Breast epithelium (tissue), 4 donors: ENCODE measurements around the gene ASIC1. TPM values are rescaled to one million over a fixed set of nuclear protein-coding genes. Genes with fewer than 3 reads are reported as not detected.

Experiments used
- DNase-seq, 2 donors: peaks; one replicate each; pipeline ENCODE4 v3.0.0-alpha.2; 2019; ENCODE audit warnings: low spot score in 2 of 2
- H3K27ac ChIP-seq, 2 donors: fragments of 200-600 bp; sonication (generic) in 1 of 2; one replicate each; pipeline ENCODE4 v1.5.1; 2016 to 2019; ENCODE audit warnings: mild to moderate bottlenecking in 1 of 2
- H3K27me3 ChIP-seq, 2 donors: fragments of 200-600 bp; sonication (generic) in 1 of 2; one replicate each; pipeline versions ENCODE4 v1.5.1 to v1.6.0; 2017 to 2019; ENCODE audit warnings: control low read depth in 1 of 2, mild to moderate bottlenecking in 1 of 2
- H3K36me3 ChIP-seq: fragments of 200-600 bp; one replicate; pipeline ENCODE4 v1.5.1; 2019
- H3K4me1 ChIP-seq, 2 donors: fragments of 200-600 bp; sonication (generic); one replicate each; pipeline ENCODE4 v1.5.1; 2016 to 2019; ENCODE audit warnings: control low read depth in 1 of 2
- H3K4me3 ChIP-seq, 3 donors: fragments of 200-600 bp; sonication (generic); 1 replicate in 2 of 3; 2 replicates in 1 of 3; pipeline ENCODE4 v1.5.1; 2016 to 2019; ENCODE audit warnings: mild to moderate bottlenecking in 3 of 3, moderate library complexity in 2 of 3
- H3K9me3 ChIP-seq, 2 donors: fragments of 200-600 bp; sonication (generic) in 1 of 2; one replicate each; pipeline ENCODE4 v1.5.1; 2016 to 2019; ENCODE audit warnings: control low read depth in 1 of 2
- POLR2A ChIP-seq: fragments of 450-650 bp; IDR thresholded peaks from one replicate; pipeline ENCODE4 v1.6.1; 2016; ENCODE audit warnings: antibody characterized with exemption, mild to moderate bottlenecking, moderate library complexity
- POLR2AphosphoS5 ChIP-seq, 3 donors: sonication (generic); formaldehyde crosslinking; IDR thresholded peaks; one replicate each; pipeline ENCODE4 v1.6.1; 2017; ENCODE audit warnings: antibody characterized with exemption in 3 of 3
- intact Hi-C: fragments of 100-400 bp; cut with DNase I; formaldehyde crosslinking; loops from one replicate; pipeline ENCODE4 v1.15.1; 2023; ENCODE audit warnings: low total_unique reads
- total RNA-seq, 3 donors: library from RNA; depleted of rRNA; stranded (reverse); fragments of >200 nt; gene quantifications; one replicate each; pipeline ENCODE4 v1.1.0, GENCODE V29; 2016
- TF ChIP-seq, protein P1 (sequence below), 3 donors: fragments of 450-650 bp; IDR thresholded peaks; one replicate each; pipeline ENCODE4 v1.5.1; 2016 to 2017; ENCODE audit warnings: antibody characterized with exemption in 3 of 3, mild to moderate bottlenecking in 3 of 3, moderate library complexity in 3 of 3

The ASIC1 gene
- total RNA-seq, 3 donors from 2014 or later: 0.80 to 0.98 (median 0.88) TPM

- no peaks in the 10 kb centered on the region for H3K9me3 ChIP-seq
- no peaks in the 10 kb centered on the region for H3K4me1 ChIP-seq
- DNase-seq: no peak
- TF ChIP-seq, protein P1, sequence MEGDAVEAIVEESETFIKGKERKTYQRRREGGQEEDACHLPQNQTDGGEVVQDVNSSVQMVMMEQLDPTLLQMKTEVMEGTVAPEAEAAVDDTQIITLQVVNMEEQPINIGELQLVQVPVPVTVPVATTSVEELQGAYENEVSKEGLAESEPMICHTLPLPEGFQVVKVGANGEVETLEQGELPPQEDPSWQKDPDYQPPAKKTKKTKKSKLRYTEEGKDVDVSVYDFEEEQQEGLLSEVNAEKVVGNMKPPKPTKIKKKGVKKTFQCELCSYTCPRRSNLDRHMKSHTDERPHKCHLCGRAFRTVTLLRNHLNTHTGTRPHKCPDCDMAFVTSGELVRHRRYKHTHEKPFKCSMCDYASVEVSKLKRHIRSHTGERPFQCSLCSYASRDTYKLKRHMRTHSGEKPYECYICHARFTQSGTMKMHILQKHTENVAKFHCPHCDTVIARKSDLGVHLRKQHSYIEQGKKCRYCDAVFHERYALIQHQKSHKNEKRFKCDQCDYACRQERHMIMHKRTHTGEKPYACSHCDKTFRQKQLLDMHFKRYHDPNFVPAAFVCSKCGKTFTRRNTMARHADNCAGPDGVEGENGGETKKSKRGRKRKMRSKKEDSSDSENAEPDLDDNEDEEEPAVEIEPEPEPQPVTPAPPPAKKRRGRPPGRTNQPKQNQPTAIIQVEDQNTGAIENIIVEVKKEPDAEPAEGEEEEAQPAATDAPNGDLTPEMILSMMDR (IDR thresholded peaks at IDR 0.05): no peak
- no peak for TF ChIP-seq POLR2A
- no peak for TF ChIP-seq POLR2AphosphoS5 (IDR thresholded peaks at IDR 0.05)
- peaks cover 5% of the 10 kb centered on the region for H3K36me3 ChIP-seq
- peak overlapping the region in 1 of 2 donors; percentile 38 for H3K27ac ChIP-seq
- no peak overlapping the region for H3K4me3 ChIP-seq
- intact Hi-C loops: loop anchor here (10.0 kb wide), 1 partner anchor 88 kb away; no protein-coding TSS in a partner anchor
- H3K27me3 ChIP-seq: no peaks in the 10 kb centered on the region
Measured at GRCh38 chr12:50087151-50087550, 29.8 kb downstream of the ASIC1 start.

DNA sequence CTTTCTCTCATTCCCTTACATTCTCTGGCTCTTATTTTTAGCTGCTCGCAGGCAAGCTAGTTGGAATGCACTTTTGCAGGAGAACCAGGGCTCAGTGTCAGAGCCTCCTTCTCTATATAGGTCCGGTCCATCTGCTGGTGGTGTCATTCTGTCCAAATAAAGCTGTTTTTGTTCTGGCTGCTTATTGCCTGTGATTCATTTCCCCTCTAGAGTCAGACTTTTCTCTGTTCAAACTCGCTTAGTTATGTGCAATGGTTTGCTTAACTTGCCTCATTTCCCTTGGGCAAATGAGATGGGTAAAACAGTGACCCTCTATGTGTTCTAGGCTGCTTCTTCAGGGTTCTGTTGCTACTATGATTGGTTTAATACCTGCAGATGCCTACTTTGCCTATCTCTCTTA is 30.6 kb downstream of the ASIC1 start:
- no peaks in the 10 kb centered on the region for H3K4me1 ChIP-seq
- intact Hi-C loops: loop anchor here (10.0 kb wide), 1 partner anchor 87 kb away; no protein-coding TSS in a partner anchor
- H3K4me3 ChIP-seq: no peak overlapping the region
- TF ChIP-seq POLR2AphosphoS5 (IDR thresholded peaks at IDR 0.05) (no peak), POLR2A (no peak)
- TF ChIP-seq, protein P1 (IDR thresholded peaks at IDR 0.05): no peak
- H3K9me3 ChIP-seq: no peaks in the 10 kb centered on the region
- no peaks in the 10 kb centered on the region for H3K27me3 ChIP-seq
- peaks cover 5% of the 10 kb centered on the region for H3K36me3 ChIP-seq
- no peak overlapping the region for H3K27ac ChIP-seq
- DNase-seq: no peak

DNA sequence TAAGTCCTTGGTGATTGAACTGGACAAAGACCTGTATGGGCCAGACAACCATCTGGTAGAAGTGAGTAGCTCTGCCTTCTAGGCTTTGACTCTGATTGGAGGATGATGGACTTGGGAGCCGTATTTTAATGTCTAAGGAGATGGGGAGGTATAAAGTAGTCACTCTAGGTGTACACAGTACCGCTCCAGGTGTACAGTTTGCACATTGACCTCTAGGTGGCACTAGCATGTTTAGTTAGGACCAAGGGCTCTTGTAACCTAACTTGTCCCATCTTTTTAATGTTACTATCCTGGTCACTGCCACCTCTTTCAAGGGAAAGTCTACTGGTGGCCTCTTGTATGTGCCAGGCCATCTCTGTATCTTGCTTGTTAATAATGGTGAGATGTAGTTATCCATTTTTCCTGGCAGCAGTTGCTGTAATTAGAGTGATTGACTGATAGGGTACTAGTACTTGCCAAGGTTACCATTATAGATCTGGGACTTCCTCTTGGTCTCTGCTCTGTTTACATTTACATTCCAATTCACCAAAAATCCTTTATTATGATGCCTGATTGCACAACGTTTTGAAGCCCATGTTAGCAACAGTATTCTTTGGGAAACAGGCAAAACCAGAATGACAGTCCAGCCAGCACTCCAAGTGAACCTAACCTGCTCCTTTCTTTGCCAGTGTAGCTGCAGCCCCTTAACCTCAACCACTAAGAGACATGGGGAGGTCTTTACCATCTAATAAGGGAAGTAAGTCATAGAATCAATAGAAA is 31.4 kb downstream of the ASIC1 start:
- peaks cover 5% of the 10 kb centered on the region for H3K36me3 ChIP-seq
- H3K27me3 ChIP-seq: no peaks in the 10 kb centered on the region
- H3K9me3 ChIP-seq: no peaks in the 10 kb centered on the region
- no peak overlapping the region for H3K4me3 ChIP-seq
- intact Hi-C loops: loop anchor here (10.0 kb wide), 1 partner anchor 86 kb away; no protein-coding TSS in a partner anchor
- no peak for TF ChIP-seq POLR2AphosphoS5 (IDR thresholded peaks at IDR 0.05)
- TF ChIP-seq, protein P1 (IDR thresholded peaks at IDR 0.05): peak; percentile 29 to 78 (median 65)
- no peak for TF ChIP-seq POLR2A
- DNase-seq: peak in 1 of 2 donors; percentile 55
- H3K27ac ChIP-seq: peak overlapping the region in 1 of 2 donors; percentile 5
- no peaks in the 10 kb centered on the region for H3K4me1 ChIP-seq

GRCh38 chr12:50089730-50090129 is 32.3 kb downstream of the ASIC1 start:
- Histone ChIP-seq H3K4me3 (no peak overlapping the region), H3K27ac (no peak overlapping the region), H3K36me3 (peaks cover 5% of the 10 kb centered on the region), H3K4me1 (no peaks in the 10 kb centered on the region), H3K9me3 (no peaks in the 10 kb centered on the region), H3K27me3 (no peaks in the 10 kb centered on the region)
- intact Hi-C loops: loop anchor here (10.0 kb wide), 1 partner anchor 85 kb away; no protein-coding TSS in a partner anchor
- no peak for DNase-seq
- TF ChIP-seq, protein P1 (IDR thresholded peaks at IDR 0.05): no peak
- TF ChIP-seq POLR2A: no peak
- no peak for TF ChIP-seq POLR2AphosphoS5 (IDR thresholded peaks at IDR 0.05)

DNA sequence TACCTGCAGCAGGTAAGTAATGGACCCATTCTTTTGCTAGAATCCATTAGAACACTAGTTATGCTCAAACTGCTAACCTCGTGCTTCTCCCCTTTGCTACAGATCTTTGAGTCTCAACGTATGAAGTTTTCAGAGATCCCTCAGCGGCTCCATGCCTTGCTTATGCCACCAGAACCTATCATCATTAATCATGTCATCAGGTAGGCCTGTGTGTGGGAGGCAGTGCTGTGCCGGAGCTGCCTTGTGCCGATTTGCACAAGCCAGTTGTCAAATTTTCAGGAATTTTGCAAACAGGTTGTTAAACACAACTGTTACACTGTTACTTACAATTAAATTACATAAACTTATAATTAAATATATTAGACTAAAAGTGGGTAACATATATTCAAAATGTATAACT is 33.0 kb downstream of the ASIC1 start:
- no peaks in the 10 kb centered on the region for H3K27me3 ChIP-seq
- intact Hi-C loops: no loop called here
- no peak overlapping the region for H3K4me3 ChIP-seq
- no peaks in the 10 kb centered on the region for H3K9me3 ChIP-seq
- TF ChIP-seq, protein P1 (IDR thresholded peaks at IDR 0.05): no peak
- TF ChIP-seq POLR2A (no peak), POLR2AphosphoS5 (IDR thresholded peaks at IDR 0.05) (no peak)
- H3K36me3 ChIP-seq: peaks cover 5% of the 10 kb centered on the region
- H3K27ac ChIP-seq: no peak overlapping the region
- H3K4me1 ChIP-seq: no peaks in the 10 kb centered on the region
- no peak for DNase-seq
